Endodermal cell (in vitro differentiated cells): Measurements from ENCODE around the gene SENP8. TPM values are rescaled to one million over a fixed set of nuclear protein-coding genes. Genes with fewer than 3 reads are reported as not detected.
"Not testable (repeated sequence)": the region's sequence is repeated elsewhere in the genome, so short reads cannot be mapped to it uniquely, and the experiment has no call there.

ENCODE experiments used
- DNase-seq: peaks from one replicate; pipeline ENCODE4 v3.0.0-alpha.2; 2017
- H3K27ac ChIP-seq: 2 replicates; pipeline ENCODE4 v1.5.1; 2013; ENCODE audit warnings: mild to moderate bottlenecking, low read depth, low read length, moderate library complexity
- H3K27me3 ChIP-seq: 2 replicates; pipeline ENCODE4 v1.6.1; 2013; ENCODE audit warnings: mild to moderate bottlenecking, low read length, moderate library complexity; ENCODE audit not compliant: insufficient read depth, control insufficient read depth, poor library complexity, severe bottlenecking
- H3K36me3 ChIP-seq: 2 replicates; pipeline ENCODE4 v1.7.0; 2013; ENCODE audit warnings: mild to moderate bottlenecking, low read length, moderate library complexity; ENCODE audit not compliant: control insufficient read depth, insufficient read depth
- H3K4me1 ChIP-seq: one replicate; pipeline ENCODE4 v1.7.0; 2013; ENCODE audit warnings: low read length; ENCODE audit not compliant: control insufficient read depth, insufficient read depth
- H3K4me3 ChIP-seq: 2 replicates; pipeline ENCODE4 v1.5.1; 2013; ENCODE audit warnings: mild to moderate bottlenecking, low read length, moderate library complexity
- H3K9ac ChIP-seq: 2 replicates; pipeline ENCODE4 v1.6.1; 2013; ENCODE audit warnings: mild to moderate bottlenecking, low read length, moderate library complexity; ENCODE audit not compliant: poor library complexity, severe bottlenecking; ENCODE audit errors: extremely low read depth
- H3K9me3 ChIP-seq: 2 replicates; pipeline ENCODE4 v1.6.1; 2013; ENCODE audit warnings: mild to moderate bottlenecking, low read length, moderate library complexity; ENCODE audit not compliant: control insufficient read depth
- H3K27ac Mint-ChIP-seq: 2 replicates; pipeline ENCODE4 v1.8.0; 2020; ENCODE audit warnings: mixed read lengths
- H3K27me3 Mint-ChIP-seq: 2 replicates; pipeline ENCODE4 v1.8.0; 2021; ENCODE audit warnings: mild to moderate bottlenecking, mixed read lengths; ENCODE audit not compliant: insufficient read depth
- H3K36me3 Mint-ChIP-seq: 2 replicates; pipeline ENCODE4 v1.8.0; 2020; ENCODE audit warnings: low read depth, mixed read lengths
- H3K4me1 Mint-ChIP-seq: 2 replicates; pipeline ENCODE4 v1.8.0; 2020; ENCODE audit warnings: mixed read lengths
- H3K4me3 Mint-ChIP-seq: 2 replicates; pipeline ENCODE4 v1.8.0; 2020; ENCODE audit warnings: mild to moderate bottlenecking, moderate library complexity, mixed read lengths
- H3K9me3 Mint-ChIP-seq: 2 replicates; pipeline ENCODE4 v1.8.0; 2020; ENCODE audit warnings: mild to moderate bottlenecking, mixed read lengths
- WGBS, 2 experiments: methylation state at CpG; one replicate each; pipeline versions ENCODE4 v1.1.5 to v1.1.7; 2013; ENCODE audit warnings: missing lambda C conversion rate in 2 of 2, mixed read lengths in 1 of 2; ENCODE audit not compliant: insufficient coverage in 1 of 2, insufficient read length in 1 of 2; 5-methylcytosine and 5-hydroxymethylcytosine counted together
- total RNA-seq, 2 donors: library from RNA; stranded (reverse); fragmentation: NEBNext Ultra II Directional in 1 of 2; extraction: Animal tissue kit (Norgen Biotek cat#: 25700) in 1 of 2; gene quantifications; 2 replicates in 1 of 2; 3 replicates in 1 of 2; pipeline ENCODE4 v1.2.1, GENCODE V29; 2021
- TF ChIP-seq, protein P1 (sequence below): fragments of 200-600 bp; sonication (generic); conservative IDR thresholded peaks from 2 replicates; pipeline ENCODE4 v1.5.0; 2021; ENCODE audit warnings: antibody characterized with exemption, mild to moderate bottlenecking

SENP8 gene
- total RNA-seq, 2 donors from 2014 or later, result 4.7 to 6.6 TPM

DNA sequence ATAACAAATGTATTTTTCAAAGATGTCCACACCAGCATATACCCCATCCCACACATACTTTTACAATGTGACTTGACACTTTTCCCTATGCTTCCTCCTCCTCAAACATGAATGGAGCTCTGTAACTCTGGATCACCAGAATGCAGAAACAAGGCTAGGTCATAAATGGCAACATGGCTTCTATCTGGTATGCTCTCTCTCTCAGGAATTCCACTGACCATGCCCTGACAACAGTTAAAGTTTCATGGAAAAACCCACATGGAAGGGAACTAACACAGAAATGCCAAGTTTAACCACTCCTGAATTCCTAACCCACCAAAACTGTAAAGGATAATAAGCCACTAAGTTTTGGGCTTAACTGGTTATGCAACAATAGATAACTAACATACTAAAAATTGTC is 20.2 kb upstream of the SENP8 start:
- H3K27ac Mint-ChIP-seq, result no peak overlapping the region
- Histone ChIP-seq H3K4me3 (no peak overlapping the region), H3K27ac (no peak overlapping the region), H3K27me3 (no peaks in the 10 kb centered on the region), H3K9ac (no peak overlapping the region), H3K4me1 (no peaks in the 10 kb centered on the region), H3K36me3 (peaks cover 10% of the 10 kb centered on the region), H3K9me3 (peaks cover 13% of the 10 kb centered on the region)
- TF ChIP-seq, protein P1, sequence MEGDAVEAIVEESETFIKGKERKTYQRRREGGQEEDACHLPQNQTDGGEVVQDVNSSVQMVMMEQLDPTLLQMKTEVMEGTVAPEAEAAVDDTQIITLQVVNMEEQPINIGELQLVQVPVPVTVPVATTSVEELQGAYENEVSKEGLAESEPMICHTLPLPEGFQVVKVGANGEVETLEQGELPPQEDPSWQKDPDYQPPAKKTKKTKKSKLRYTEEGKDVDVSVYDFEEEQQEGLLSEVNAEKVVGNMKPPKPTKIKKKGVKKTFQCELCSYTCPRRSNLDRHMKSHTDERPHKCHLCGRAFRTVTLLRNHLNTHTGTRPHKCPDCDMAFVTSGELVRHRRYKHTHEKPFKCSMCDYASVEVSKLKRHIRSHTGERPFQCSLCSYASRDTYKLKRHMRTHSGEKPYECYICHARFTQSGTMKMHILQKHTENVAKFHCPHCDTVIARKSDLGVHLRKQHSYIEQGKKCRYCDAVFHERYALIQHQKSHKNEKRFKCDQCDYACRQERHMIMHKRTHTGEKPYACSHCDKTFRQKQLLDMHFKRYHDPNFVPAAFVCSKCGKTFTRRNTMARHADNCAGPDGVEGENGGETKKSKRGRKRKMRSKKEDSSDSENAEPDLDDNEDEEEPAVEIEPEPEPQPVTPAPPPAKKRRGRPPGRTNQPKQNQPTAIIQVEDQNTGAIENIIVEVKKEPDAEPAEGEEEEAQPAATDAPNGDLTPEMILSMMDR, result no peak
- H3K36me3 Mint-ChIP-seq, result peaks cover 16% of the 10 kb centered on the region
- DNase-seq, result no peak
- no peak overlapping the region for H3K4me3 Mint-ChIP-seq
- H3K27me3 Mint-ChIP-seq, result no peaks in the 10 kb centered on the region
- peaks cover 20% of the 10 kb centered on the region for H3K9me3 Mint-ChIP-seq
- no peaks in the 10 kb centered on the region for H3K4me1 Mint-ChIP-seq

DNA sequence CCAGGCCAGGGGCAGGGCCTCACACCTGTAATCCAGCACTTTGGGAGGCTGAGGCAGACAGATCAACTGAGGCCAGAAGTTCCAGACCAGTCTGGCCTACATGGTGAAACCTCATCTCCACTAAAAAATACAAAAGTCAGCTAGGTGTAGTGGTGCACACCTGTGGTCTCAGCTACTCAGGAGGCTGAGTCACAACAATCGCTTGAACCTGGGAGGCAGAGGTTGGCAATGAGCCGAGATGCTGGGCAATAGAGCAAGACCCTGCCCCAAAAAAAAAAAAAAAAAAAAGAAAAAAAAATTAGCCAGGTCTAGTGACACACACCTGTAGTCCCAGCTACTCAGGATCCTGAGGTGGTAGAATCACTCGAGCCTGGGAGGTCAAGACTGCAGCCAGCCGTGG is 19.0 kb upstream of the SENP8 start:
- 82 to 94% methylated on average over 2 to 4 of the region's 4 CpGs for WGBS, 2 experiments
- no peaks in the 10 kb centered on the region for H3K4me1 ChIP-seq
- H3K4me1 Mint-ChIP-seq, result no peaks in the 10 kb centered on the region
- no peak overlapping the region for H3K9ac ChIP-seq
- no peak overlapping the region for H3K4me3 ChIP-seq
- H3K27ac Mint-ChIP-seq, result no peak overlapping the region
- no peaks in the 10 kb centered on the region for H3K27me3 ChIP-seq
- peaks cover 13% of the 10 kb centered on the region for H3K9me3 ChIP-seq
- peaks cover 10% of the 10 kb centered on the region for H3K36me3 ChIP-seq
- H3K27me3 Mint-ChIP-seq, result no peaks in the 10 kb centered on the region
- H3K36me3 Mint-ChIP-seq, result peaks cover 16% of the 10 kb centered on the region
- no peak overlapping the region for H3K27ac ChIP-seq
- H3K4me3 Mint-ChIP-seq, result no peak overlapping the region
- TF ChIP-seq, protein P1, result no peak
- peaks cover 20% of the 10 kb centered on the region for H3K9me3 Mint-ChIP-seq
- no peak for DNase-seq

DNA sequence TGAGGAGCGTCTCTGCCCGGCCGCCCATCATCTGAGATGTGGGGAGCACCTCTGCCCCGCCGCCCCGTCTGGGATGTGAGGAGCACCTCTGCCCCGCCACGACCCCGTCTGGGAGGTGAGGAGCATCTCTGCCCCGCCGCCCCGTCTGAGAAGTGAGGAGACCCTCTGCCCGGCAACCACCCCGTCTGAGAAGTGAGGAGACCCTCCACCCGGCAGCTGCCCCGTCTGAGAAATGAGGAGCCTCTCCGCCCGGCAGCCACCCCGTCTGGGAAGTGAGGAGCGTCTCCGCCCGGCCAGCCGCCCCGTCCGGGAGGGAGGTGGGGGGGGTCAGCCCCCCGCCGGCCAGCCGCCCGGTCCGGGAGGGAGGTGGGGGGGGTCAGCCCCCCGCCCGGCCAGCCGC is 17.7 kb upstream of the SENP8 start:
- H3K9me3 ChIP-seq, result peaks cover 13% of the 10 kb centered on the region
- H3K4me3 ChIP-seq, H3K9ac ChIP-seq, H3K27me3 Mint-ChIP-seq, H3K36me3 ChIP-seq, H3K4me1 Mint-ChIP-seq, H3K4me3 Mint-ChIP-seq, H3K4me1 ChIP-seq, H3K27ac Mint-ChIP-seq, H3K27me3 ChIP-seq, H3K27ac ChIP-seq, DNase-seq: not testable (repeated sequence)
- Mint-ChIP-seq H3K36me3 (peaks cover 16% of the 10 kb centered on the region), H3K9me3 (peaks cover 20% of the 10 kb centered on the region)
- 99% methylated on average over 12 of the region's 33 CpGs; no CpG with 5 or more reads in 1 of the 2 experiments for WGBS, 2 experiments

DNA sequence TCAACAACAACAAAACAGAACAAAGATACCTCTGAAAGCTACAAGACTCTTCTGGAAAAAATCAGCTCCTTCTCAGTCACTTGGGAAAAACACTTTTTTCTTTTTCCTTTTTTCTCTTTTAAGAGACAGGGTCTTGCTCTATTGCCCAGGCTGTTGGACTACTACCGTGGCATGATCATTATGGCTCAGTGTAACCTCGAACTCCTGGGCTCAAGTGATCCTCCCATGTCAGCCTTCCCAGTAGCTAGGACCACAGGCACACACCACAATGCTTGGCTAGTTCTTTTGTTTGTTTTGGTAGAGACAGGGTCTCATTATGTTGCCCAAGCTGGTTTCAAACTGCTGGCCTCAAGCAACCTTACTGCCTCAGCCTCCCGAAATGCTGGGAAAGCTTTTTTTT is 13.1 kb upstream of the SENP8 start:
- TF ChIP-seq, protein P1, result no peak
- Mint-ChIP-seq H3K4me3 (no peak overlapping the region), H3K27ac (no peak overlapping the region), H3K36me3 (peaks cover under 1% of the 10 kb centered on the region), H3K27me3 (no peaks in the 10 kb centered on the region), H3K9me3 (peaks cover 2% of the 10 kb centered on the region), H3K4me1 (peaks cover 3% of the 10 kb centered on the region)
- 93 to 96% methylated on average over 3 of the region's 3 CpGs for WGBS, 2 experiments
- H3K9me3 ChIP-seq, result no peaks in the 10 kb centered on the region
- H3K27ac ChIP-seq, result no peak overlapping the region
- no peaks in the 10 kb centered on the region for H3K27me3 ChIP-seq
- no peak for DNase-seq
- no peak overlapping the region for H3K9ac ChIP-seq
- no peaks in the 10 kb centered on the region for H3K4me1 ChIP-seq
- no peaks in the 10 kb centered on the region for H3K36me3 ChIP-seq
- H3K4me3 ChIP-seq, result no peak overlapping the region
